ENCODE data around the gene SNRNP48. TPM values are rescaled to one million over a fixed set of nuclear protein-coding genes. Genes with fewer than 3 reads are reported as not detected.

The SNRNP48 gene
- total RNA-seq, 4 donors from 2014 or later, result 11.2 to 28.8 (median 20.1) TPM

DNA sequence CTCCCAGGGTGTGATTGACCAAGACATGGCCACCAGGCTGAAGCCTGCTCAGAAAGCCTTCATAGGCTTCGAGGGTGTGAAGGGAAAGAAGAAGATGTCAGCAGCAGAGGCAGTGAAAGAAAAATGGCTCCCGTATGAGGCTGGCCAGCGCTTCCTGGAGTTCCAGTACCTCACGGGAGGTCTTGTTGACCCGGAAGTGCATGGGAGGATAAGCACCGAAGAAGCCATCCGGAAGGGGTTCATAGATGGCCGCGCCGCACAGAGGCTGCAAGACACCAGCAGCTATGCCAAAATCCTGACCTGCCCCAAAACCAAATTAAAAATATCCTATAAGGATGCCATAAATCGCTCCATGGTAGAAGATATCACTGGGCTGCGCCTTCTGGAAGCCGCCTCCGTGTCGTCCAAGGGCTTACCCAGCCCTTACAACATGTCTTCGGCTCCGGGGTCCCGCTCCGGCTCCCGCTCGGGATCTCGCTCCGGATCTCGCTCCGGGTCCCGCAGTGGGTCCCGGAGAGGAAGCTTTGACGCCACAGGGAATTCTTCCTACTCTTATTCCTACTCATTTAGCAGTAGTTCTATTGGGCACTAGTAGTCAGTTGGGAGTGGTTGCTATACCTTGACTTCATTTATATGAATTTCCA lies 4.6 kb upstream of the SNRNP48 start:
- Histone ChIP-seq H3K9me3 (no peaks in the 10 kb centered on the region), H3K27ac (no peak overlapping the region), H3K4me1 (peaks cover 0 to 5% of the 10 kb centered on the region in 2 donors), H3K27me3 (no peaks in the 10 kb centered on the region), H3K4me3 (replicated peaks in 1 of 3) (no peak overlapping the region), H3K36me3 (peaks cover 32 to 36% of the 10 kb centered on the region in 2 donors)
- intact Hi-C loops (cut with DNase I), result loop anchor here (10.0 kb wide), 1 partner anchor 161 kb away; no protein-coding TSS in a partner anchor
- no peak for DNase-seq
- TF ChIP-seq, protein P1, sequence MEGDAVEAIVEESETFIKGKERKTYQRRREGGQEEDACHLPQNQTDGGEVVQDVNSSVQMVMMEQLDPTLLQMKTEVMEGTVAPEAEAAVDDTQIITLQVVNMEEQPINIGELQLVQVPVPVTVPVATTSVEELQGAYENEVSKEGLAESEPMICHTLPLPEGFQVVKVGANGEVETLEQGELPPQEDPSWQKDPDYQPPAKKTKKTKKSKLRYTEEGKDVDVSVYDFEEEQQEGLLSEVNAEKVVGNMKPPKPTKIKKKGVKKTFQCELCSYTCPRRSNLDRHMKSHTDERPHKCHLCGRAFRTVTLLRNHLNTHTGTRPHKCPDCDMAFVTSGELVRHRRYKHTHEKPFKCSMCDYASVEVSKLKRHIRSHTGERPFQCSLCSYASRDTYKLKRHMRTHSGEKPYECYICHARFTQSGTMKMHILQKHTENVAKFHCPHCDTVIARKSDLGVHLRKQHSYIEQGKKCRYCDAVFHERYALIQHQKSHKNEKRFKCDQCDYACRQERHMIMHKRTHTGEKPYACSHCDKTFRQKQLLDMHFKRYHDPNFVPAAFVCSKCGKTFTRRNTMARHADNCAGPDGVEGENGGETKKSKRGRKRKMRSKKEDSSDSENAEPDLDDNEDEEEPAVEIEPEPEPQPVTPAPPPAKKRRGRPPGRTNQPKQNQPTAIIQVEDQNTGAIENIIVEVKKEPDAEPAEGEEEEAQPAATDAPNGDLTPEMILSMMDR (IDR thresholded peaks at IDR 0.05), result no peak
- TF ChIP-seq POLR2A (IDR thresholded peaks at IDR 0.05), result no peak
- WGBS, 2 donors, result 96 to 97% methylated on average over 28 of the region's 28 CpGs

GRCh38 chr6:7587631-7588100 lies 2.3 kb upstream of the SNRNP48 start:
- peaks cover 21 to 22% of the 10 kb centered on the region in 2 donors for H3K36me3 ChIP-seq
- 63 to 70% methylated on average over 3 of the region's 3 CpGs for WGBS, 2 donors
- intact Hi-C loops (cut with DNase I), result loop anchor here (10.0 kb wide), 1 partner anchor 163 kb away; no protein-coding TSS in a partner anchor
- no peaks in the 10 kb centered on the region for H3K27me3 ChIP-seq
- H3K9me3 ChIP-seq, result no peaks in the 10 kb centered on the region
- TF ChIP-seq, protein P1 (IDR thresholded peaks at IDR 0.05), result no peak
- no peak for TF ChIP-seq POLR2A (IDR thresholded peaks at IDR 0.05)
- peaks cover 0 to 20% of the 10 kb centered on the region in 2 donors for H3K4me1 ChIP-seq
- no peak overlapping the region for H3K4me3 ChIP-seq (replicated peaks in 1 of 3)
- no peak overlapping the region for H3K27ac ChIP-seq
- DNase-seq, result no peak

DNA sequence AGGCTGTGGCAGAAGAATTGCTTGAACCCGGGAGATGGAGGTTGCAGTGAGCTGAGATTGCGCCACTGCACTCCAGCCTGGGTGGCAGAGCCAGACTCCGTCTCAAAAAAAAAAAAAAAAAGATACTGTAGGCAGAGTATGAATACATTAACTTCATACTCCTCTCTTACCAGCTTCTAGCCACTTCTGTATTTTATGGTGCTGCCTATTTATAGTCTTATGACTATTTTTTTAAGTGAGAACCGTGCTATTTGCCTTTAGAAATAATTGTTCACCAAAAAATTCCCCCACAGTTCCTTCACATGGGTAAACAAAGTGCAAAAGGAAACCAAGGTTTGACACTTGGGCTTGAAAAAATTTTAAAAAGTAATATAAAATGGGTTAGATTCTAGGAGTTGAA lies 1.5 kb upstream of the SNRNP48 start:
- WGBS, 2 donors, result 82 to 86% methylated on average over 4 of the region's 4 CpGs
- no peak overlapping the region for H3K4me3 ChIP-seq (replicated peaks in 1 of 3)
- no peak for DNase-seq
- H3K36me3 ChIP-seq, result peaks cover 14% of the 10 kb centered on the region in 2 donors
- no peaks in the 10 kb centered on the region for H3K27me3 ChIP-seq
- no peak overlapping the region for H3K27ac ChIP-seq
- intact Hi-C loops (cut with DNase I), result loop anchor here (10.0 kb wide), 1 partner anchor 164 kb away; no protein-coding TSS in a partner anchor
- H3K9me3 ChIP-seq, result no peaks in the 10 kb centered on the region
- H3K4me1 ChIP-seq, result peaks cover 0 to 20% of the 10 kb centered on the region in 2 donors
- TF ChIP-seq, protein P1 (IDR thresholded peaks at IDR 0.05), result no peak
- no peak for TF ChIP-seq POLR2A (IDR thresholded peaks at IDR 0.05)

DNA sequence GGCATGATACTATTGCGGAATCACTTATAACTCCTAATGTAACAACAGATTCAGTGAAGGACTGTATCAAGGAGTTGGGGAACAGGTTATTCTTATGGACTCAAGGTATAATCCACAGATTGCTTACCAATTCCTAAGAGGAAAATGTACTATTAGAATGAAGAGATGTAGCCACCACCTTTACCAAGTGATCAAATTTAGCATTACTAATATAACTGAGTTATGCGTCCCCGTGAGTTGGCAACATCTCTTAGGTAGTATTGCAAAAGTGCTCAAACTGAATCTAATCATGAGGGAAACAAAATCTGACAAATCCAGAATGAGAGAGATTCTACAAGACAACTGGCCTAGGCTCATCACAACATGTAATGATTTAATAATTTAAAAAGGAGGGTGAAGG lies 777 bp upstream of the SNRNP48 start:
- peaks cover 0 to 20% of the 10 kb centered on the region in 2 donors for H3K4me1 ChIP-seq
- WGBS, 2 donors, result 76 to 88% methylated on average over 3 of the region's 3 CpGs
- no peak overlapping the region for H3K4me3 ChIP-seq (replicated peaks in 1 of 3)
- no peaks in the 10 kb centered on the region for H3K9me3 ChIP-seq
- H3K27ac ChIP-seq, result no peak overlapping the region
- no peak for TF ChIP-seq POLR2A (IDR thresholded peaks at IDR 0.05)
- TF ChIP-seq, protein P1 (IDR thresholded peaks at IDR 0.05), result no peak
- intact Hi-C loops (cut with DNase I), result loop anchor here (10.0 kb wide), 1 partner anchor 164 kb away; no protein-coding TSS in a partner anchor
- peaks cover 7 to 8% of the 10 kb centered on the region in 2 donors for H3K36me3 ChIP-seq
- no peaks in the 10 kb centered on the region for H3K27me3 ChIP-seq
- DNase-seq, result no peak

DNA sequence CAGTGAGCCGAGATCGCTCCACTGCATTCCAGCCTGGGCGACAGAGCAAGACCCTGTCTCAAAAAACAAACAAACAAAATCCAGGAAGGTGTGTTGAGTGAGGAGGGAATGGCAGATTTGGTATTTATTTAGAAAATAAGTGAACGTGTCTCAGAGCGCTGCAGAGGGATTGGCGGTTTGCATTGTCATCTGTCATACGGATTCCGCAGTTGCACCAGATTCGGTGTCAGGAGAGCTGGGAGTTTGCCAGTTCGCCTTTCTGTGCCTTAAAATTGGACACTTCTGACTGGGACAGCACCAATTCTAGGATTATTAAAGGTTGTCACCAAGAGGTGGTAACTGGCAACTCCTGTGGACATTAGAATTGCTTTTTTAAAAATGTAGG lies 912 bp downstream of the SNRNP48 start:
- H3K27me3 ChIP-seq, result no peaks in the 10 kb centered on the region
- H3K36me3 ChIP-seq, result peaks cover 0 to 11% of the 10 kb centered on the region in 2 donors
- peak overlapping the region in 1 of 3 donors; percentile 58 for H3K27ac ChIP-seq
- no peaks in the 10 kb centered on the region for H3K9me3 ChIP-seq
- H3K4me1 ChIP-seq, result peaks cover 0 to 20% of the 10 kb centered on the region in 2 donors
- DNase-seq, result peak; percentile 18 to 36
- intact Hi-C loops (cut with DNase I), result no loop called here
- no peak for TF ChIP-seq POLR2A (IDR thresholded peaks at IDR 0.05)
- TF ChIP-seq, protein P1 (IDR thresholded peaks at IDR 0.05), result no peak
- WGBS, 2 donors, result 26 to 53% methylated on average over 10 of the region's 10 CpGs
- H3K4me3 ChIP-seq (replicated peaks in 1 of 3), result peak overlapping the region; percentile 56 to 93 (median 89)

All from thyroid gland (tissue), 4 donors.